Measurements from ENCODE around the gene FAM50A. TPM values are rescaled to one million over a fixed set of nuclear protein-coding genes. Genes with fewer than 3 reads are reported as not detected.

FAM50A gene
- polyA plus RNA-seq, 4 donors: 64.5 to 181 (median 119) TPM

DNA sequence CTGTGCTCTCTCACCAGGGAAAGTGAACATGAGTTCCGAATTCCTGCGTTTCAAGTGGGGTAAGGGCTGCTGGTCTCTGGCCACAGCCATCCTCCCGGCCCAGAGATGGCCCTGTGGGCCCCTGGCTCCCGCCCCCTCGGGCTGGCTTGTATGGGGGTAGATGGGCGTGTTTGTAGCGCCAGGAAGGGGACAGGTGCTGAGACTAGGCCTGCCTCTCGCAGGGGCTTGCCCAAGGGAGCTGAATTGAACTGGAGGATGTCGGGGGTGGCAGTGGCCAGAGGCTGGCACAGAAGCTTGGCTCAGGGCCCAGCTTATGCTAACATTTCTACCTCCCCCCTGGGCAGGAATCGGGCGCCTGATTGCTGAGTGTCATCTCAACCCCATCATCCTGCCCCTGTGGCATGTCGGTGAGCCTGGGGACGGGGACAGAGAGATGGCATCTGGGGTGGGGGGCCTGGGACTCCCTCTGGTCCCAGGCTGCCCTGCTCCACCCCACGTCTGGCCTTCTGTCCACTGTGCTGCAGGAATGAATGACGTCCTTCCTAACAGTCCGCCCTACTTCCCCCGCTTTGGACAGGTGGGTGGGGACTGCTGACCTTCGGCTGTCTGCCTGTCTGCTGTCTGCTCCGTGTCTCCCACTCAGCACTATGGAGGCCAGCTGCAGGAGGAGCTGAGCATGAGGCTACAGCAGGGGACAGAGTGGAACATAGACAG, 24.1 kb upstream of the FAM50A start:
- Histone ChIP-seq H3K27ac (ENCODE audit: low read depth in 1 of 3, low read length in 2 of 3) (no peak overlapping the region), H3K4me1 (ENCODE audit: control insufficient read depth in 3 of 3, insufficient read depth in 2 of 3, low read depth in 1 of 3, low read length in 2 of 3) (no peaks in the 10 kb centered on the region), H3K9me3 (ENCODE audit: control insufficient read depth in 2 of 2, insufficient read depth in 1 of 2, low read depth in 1 of 2, low read length in 1 of 2) (no peaks in the 10 kb centered on the region), H3K36me3 (ENCODE audit: control insufficient read depth in 3 of 3, insufficient read depth in 2 of 3, low read depth in 1 of 3, low read length in 3 of 3) (peaks cover 0 to 30% (median 0%) of the 10 kb centered on the region in 3 donors), H3K4me3 (ENCODE audit: low read depth in 1 of 3, low read length in 3 of 3) (no peak overlapping the region), H3K27me3 (ENCODE audit: control insufficient read depth in 3 of 3, insufficient read depth in 3 of 3, low read length in 3 of 3) (no peaks in the 10 kb centered on the region)
- WGBS, 3 donors: 78 to 80% (median 79%) methylated on average over 16 to 19 of the region's 19 CpGs
- DNase-seq: no peak
- no peak for FAIRE-seq

DNA sequence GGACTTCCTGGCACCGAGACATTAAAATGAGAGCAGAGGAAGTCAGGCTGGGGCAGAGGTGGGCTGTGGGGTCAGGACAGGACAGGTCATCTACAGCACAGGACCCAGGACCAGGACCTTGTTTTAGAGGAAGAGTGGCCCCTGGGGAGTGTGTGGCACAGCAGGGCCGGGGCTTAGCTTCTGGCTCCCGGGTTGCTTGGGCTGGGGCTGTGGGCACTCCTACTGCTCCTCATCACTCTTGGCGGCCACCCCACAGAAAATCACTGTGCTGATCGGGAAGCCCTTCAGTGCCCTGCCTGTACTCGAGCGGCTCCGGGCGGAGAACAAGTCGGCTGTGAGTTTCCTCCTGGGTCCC, 23.6 kb upstream of the FAM50A start:
- Histone ChIP-seq H3K36me3 (ENCODE audit: control insufficient read depth in 3 of 3, insufficient read depth in 2 of 3, low read depth in 1 of 3, low read length in 3 of 3) (peaks cover 0 to 26% (median 0%) of the 10 kb centered on the region in 3 donors), H3K4me3 (ENCODE audit: low read depth in 1 of 3, low read length in 3 of 3) (no peak overlapping the region), H3K27me3 (ENCODE audit: control insufficient read depth in 3 of 3, insufficient read depth in 3 of 3, low read length in 3 of 3) (no peaks in the 10 kb centered on the region), H3K9me3 (ENCODE audit: control insufficient read depth in 2 of 2, insufficient read depth in 1 of 2, low read depth in 1 of 2, low read length in 1 of 2) (no peaks in the 10 kb centered on the region), H3K4me1 (ENCODE audit: control insufficient read depth in 3 of 3, insufficient read depth in 2 of 3, low read depth in 1 of 3, low read length in 2 of 3) (no peaks in the 10 kb centered on the region), H3K27ac (ENCODE audit: low read depth in 1 of 3, low read length in 2 of 3) (no peak overlapping the region)
- no peak for FAIRE-seq
- WGBS, 3 donors: 84 to 89% (median 88%) methylated on average over 3 to 10 of the region's 10 CpGs
- DNase-seq: no peak

DNA sequence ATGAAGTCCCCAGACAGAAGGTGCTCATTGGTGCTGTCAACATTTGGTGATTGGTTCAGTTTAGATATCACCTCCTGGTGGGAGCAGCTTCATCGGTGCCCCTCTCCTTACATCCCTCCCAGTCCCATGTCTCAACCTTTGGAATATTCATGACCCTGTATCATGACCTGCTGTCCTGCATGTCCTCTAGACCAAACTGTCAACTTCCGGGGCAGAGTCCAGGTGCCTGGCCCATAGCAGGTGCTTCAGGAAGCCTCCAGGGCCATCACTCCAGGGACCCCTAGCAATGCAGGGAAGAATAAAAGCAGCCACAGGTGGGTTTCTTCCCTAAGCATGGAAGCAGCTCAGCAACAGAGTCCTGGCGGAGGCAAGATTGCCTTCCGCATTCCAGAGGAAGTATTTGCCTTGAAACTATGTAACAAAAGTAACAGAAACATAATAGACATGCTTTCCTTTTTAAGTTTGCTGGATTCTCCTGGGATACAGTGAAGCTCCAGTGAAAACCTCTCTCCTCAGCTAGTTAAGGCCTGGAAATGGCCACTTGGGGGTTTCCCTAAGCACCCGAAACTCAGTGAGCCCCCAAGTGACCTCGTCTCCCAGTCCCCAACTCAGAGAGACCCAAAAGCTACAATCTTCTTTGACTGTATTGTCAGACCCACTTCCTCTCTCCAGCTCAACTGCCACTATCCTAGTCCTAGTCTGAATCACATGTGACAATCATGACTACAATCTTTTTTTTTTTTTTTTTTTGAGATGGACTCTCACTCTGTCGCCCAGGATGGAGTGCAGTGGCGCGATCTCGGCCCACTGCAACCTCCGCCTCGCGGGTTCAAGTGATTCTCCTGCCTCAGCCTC, 16.8 kb upstream of the FAM50A start:
- Histone ChIP-seq H3K27ac (ENCODE audit: low read depth in 1 of 3, low read length in 2 of 3) (peak overlapping the region in 1 of 3 donors; percentile 28), H3K36me3 (ENCODE audit: control insufficient read depth in 3 of 3, insufficient read depth in 2 of 3, low read depth in 1 of 3, low read length in 3 of 3) (peaks cover 0 to 20% (median 0%) of the 10 kb centered on the region in 3 donors), H3K27me3 (ENCODE audit: control insufficient read depth in 3 of 3, insufficient read depth in 3 of 3, low read length in 3 of 3) (no peaks in the 10 kb centered on the region), H3K4me1 (ENCODE audit: control insufficient read depth in 3 of 3, insufficient read depth in 2 of 3, low read depth in 1 of 3, low read length in 2 of 3) (peaks cover 0 to 19% (median 3%) of the 10 kb centered on the region in 3 donors), H3K4me3 (ENCODE audit: low read depth in 1 of 3, low read length in 3 of 3) (no peak overlapping the region), H3K9me3 (ENCODE audit: control insufficient read depth in 2 of 2, insufficient read depth in 1 of 2, low read depth in 1 of 2, low read length in 1 of 2) (no peaks in the 10 kb centered on the region)
- 88 to 91% (median 91%) methylated on average over 12 to 13 of the region's 13 CpGs for WGBS, 3 donors
- DNase-seq (no peak), FAIRE-seq (no peak)

DNA sequence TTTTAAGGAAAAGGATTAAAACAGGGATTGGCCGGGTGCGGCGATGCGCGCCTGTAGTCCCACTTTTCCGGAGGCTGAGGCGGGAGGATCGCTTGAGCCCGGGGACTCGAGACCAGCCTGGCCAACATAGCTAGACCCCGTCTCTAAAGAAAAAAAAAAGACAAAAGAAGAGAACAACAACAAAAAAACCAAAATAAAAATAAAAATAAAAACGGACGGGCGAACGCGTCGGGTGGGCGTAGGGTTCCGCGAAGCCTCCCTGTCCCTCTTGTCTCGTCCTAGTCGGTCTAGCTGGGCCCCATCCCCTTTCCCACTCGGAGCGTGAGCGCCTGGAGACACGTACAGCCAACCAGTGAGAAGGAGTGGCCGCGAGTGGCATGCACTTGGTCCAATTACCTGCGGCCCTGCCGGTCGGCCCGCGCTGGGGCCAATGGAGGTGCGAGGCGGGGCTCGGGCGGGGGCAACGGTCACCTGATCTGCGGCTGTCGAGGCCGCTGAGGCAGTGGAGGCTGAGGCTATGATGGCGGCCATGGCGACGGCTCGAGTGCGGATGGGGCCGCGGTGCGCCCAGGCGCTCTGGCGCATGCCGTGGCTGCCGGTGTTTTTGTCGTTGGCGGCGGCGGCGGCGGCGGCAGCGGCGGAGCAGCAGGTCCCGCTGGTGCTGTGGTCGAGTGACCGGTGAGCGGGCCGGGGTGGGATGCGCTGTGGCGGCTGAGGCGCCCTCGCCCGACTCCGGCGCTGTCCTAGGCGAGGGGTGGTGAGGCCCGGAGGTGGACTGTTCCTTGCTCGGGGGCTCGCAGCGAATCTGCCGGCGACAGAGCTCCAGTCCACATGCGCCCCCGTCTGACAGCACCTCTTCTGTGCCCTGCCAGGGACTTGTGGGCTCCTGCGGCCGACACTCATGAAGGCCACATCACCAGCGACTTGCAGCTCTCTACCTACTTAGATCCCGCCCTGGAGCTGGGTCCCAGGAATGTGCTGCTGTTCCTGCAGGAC, 15.5 kb upstream of the FAM50A start, which contains the start of gene ATP6AP1:
Gene ATP6AP1, plus strand, starts transcription at position 502 of the 996 bp plus-strand sequence. Its CDS starts 16 bp downstream, at position 518.
- Histone ChIP-seq H3K27ac (ENCODE audit: low read depth in 1 of 3, low read length in 2 of 3) (peak within 1 kb of the TSS; percentile 28 to 71 (median 70)), H3K4me1 (ENCODE audit: control insufficient read depth in 3 of 3, insufficient read depth in 2 of 3, low read depth in 1 of 3, low read length in 2 of 3) (peaks cover 0 to 19% (median 3%) of the 10 kb centered on the region in 3 donors), H3K9me3 (ENCODE audit: control insufficient read depth in 2 of 2, insufficient read depth in 1 of 2, low read depth in 1 of 2, low read length in 1 of 2) (no peaks in the 10 kb centered on the region), H3K36me3 (ENCODE audit: control insufficient read depth in 3 of 3, insufficient read depth in 2 of 3, low read depth in 1 of 3, low read length in 3 of 3) (peaks cover 0 to 32% (median 0%) of the 10 kb centered on the region in 3 donors), H3K4me3 (ENCODE audit: low read depth in 1 of 3, low read length in 3 of 3) (peak within 1 kb of the TSS; percentile 64 to 82 (median 71)), H3K27me3 (ENCODE audit: control insufficient read depth in 3 of 3, insufficient read depth in 3 of 3, low read length in 3 of 3) (no peaks in the 10 kb centered on the region)
- WGBS, 3 donors: 5 to 46% (median 8%) methylated on average over 40 to 87 of the region's 87 CpGs
- DNase-seq (peak; percentile 92), FAIRE-seq (no peak)

DNA sequence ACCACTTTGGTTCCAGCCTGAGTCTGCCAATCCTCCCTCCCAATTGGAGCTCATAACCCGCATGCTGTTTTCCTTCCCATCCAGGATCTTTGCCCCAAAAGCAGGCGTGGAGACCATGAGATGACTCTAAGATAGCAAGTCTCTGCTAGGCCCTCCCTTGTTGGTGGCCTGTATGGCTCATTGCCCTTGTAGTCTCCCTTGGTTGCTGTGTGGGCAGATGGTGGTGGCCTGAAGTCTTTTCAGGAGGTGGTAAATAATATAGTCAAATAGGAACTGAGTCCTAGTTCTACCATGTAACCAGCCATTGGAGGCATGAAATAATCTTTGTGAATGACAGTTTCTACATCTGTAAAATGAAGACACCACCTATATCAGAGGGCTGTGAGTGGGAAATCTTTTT, 14.2 kb upstream of the FAM50A start:
- FAIRE-seq (no peak), DNase-seq (no peak)
- Histone ChIP-seq H3K9me3 (ENCODE audit: control insufficient read depth in 2 of 2, insufficient read depth in 1 of 2, low read depth in 1 of 2, low read length in 1 of 2) (no peaks in the 10 kb centered on the region), H3K4me1 (ENCODE audit: control insufficient read depth in 3 of 3, insufficient read depth in 2 of 3, low read depth in 1 of 3, low read length in 2 of 3) (peaks cover 0 to 19% (median 3%) of the 10 kb centered on the region in 3 donors), H3K27me3 (ENCODE audit: control insufficient read depth in 3 of 3, insufficient read depth in 3 of 3, low read length in 3 of 3) (no peaks in the 10 kb centered on the region), H3K4me3 (ENCODE audit: low read depth in 1 of 3, low read length in 3 of 3) (peak overlapping the region in 2 of 3 donors; percentile 71 to 82), H3K36me3 (ENCODE audit: control insufficient read depth in 3 of 3, insufficient read depth in 2 of 3, low read depth in 1 of 3, low read length in 3 of 3) (peaks cover 0 to 44% (median 0%) of the 10 kb centered on the region in 3 donors), H3K27ac (ENCODE audit: low read depth in 1 of 3, low read length in 2 of 3) (peak overlapping the region in 1 of 3 donors; percentile 27)
- 71 to 75% (median 71%) methylated on average over 2 of the region's 2 CpGs for WGBS, 3 donors

DNA sequence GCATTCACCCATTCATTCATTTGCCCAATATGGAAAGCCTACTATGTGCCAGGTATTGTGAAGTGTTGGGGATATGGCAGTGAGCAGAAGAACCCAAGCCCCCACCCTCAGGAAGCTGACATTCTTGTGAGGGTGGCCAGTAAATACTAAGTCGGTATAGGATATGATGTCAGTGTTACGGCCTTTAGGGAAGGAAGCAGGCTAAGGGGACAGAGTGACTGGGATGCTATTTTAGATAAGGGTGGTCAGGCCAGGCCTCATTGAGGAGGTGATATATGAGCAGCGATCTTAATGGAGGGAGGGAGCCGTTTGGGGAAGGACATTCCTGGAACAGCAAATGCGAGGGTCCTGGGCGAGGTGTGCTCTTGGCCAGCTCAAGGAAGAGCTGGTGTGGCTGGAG, 13.5 kb upstream of the FAM50A start:
- DNase-seq (no peak), FAIRE-seq (no peak)
- 65 to 86% (median 81%) methylated on average over 6 of the region's 6 CpGs for WGBS, 3 donors
- peaks cover 0 to 52% (median 0%) of the 10 kb centered on the region in 3 donors for H3K36me3 ChIP-seq (ENCODE audit: control insufficient read depth in 3 of 3, insufficient read depth in 2 of 3, low read depth in 1 of 3, low read length in 3 of 3)
- no peak overlapping the region for H3K4me3 ChIP-seq (ENCODE audit: low read depth in 1 of 3, low read length in 3 of 3)
- peaks cover 0 to 19% (median 3%) of the 10 kb centered on the region in 3 donors for H3K4me1 ChIP-seq (ENCODE audit: control insufficient read depth in 3 of 3, insufficient read depth in 2 of 3, low read depth in 1 of 3, low read length in 2 of 3)
- H3K27me3 ChIP-seq (ENCODE audit: control insufficient read depth in 3 of 3, insufficient read depth in 3 of 3, low read length in 3 of 3): no peaks in the 10 kb centered on the region
- H3K27ac ChIP-seq (ENCODE audit: low read depth in 1 of 3, low read length in 2 of 3): peak overlapping the region in 1 of 3 donors; percentile 44
- no peaks in the 10 kb centered on the region for H3K9me3 ChIP-seq (ENCODE audit: control insufficient read depth in 2 of 2, insufficient read depth in 1 of 2, low read depth in 1 of 2, low read length in 1 of 2)

DNA sequence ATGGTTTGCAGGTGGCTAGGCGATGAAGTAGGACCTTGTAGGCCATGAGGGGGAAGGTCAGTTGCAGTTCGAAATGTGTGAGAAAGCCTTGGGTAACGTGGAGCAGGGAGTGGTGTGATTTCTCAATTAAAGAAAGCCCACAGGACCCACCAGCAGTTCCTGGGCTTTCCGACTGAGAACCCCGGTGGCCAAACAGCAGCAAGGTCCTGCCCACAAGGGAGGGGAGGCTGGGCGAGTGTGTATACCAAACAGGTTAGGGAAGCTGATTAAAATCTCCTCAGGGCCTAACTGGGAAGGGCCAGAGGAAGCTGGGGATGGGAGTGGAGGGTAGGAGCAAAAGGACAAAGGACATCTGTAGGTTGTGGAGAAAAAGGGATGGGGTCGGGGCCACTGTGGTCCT, 13.0 kb upstream of the FAM50A start:
- H3K27ac ChIP-seq (ENCODE audit: low read depth in 1 of 3, low read length in 2 of 3): peak overlapping the region in 1 of 3 donors; percentile 44
- DNase-seq (no peak), FAIRE-seq (no peak)
- H3K4me1 ChIP-seq (ENCODE audit: control insufficient read depth in 3 of 3, insufficient read depth in 2 of 3, low read depth in 1 of 3, low read length in 2 of 3): peaks cover 0 to 19% (median 3%) of the 10 kb centered on the region in 3 donors
- no peaks in the 10 kb centered on the region for H3K27me3 ChIP-seq (ENCODE audit: control insufficient read depth in 3 of 3, insufficient read depth in 3 of 3, low read length in 3 of 3)
- peaks cover 0 to 56% (median 0%) of the 10 kb centered on the region in 3 donors for H3K36me3 ChIP-seq (ENCODE audit: control insufficient read depth in 3 of 3, insufficient read depth in 2 of 3, low read depth in 1 of 3, low read length in 3 of 3)
- WGBS, 3 donors: 64 to 66% (median 65%) methylated on average over 7 of the region's 7 CpGs
- H3K9me3 ChIP-seq (ENCODE audit: control insufficient read depth in 2 of 2, insufficient read depth in 1 of 2, low read depth in 1 of 2, low read length in 1 of 2): no peaks in the 10 kb centered on the region
- no peak overlapping the region for H3K4me3 ChIP-seq (ENCODE audit: low read depth in 1 of 3, low read length in 3 of 3)

Measured in small intestine (tissue), 7 donors.